Gastroesophageal sphincter (tissue), 3 donors: ENCODE data around the gene DEFB132.

Source experiments
- EP300 ChIP-seq: sonication (generic); formaldehyde crosslinking; IDR thresholded peaks from one replicate; pipeline ENCODE4 v1.6.1; 2017; ENCODE audit warnings: antibody characterized with exemption, mild to moderate bottlenecking
- POLR2A ChIP-seq, 2 donors: fragments of 450-650 bp; IDR thresholded peaks; one replicate each; pipeline ENCODE4 v1.6.1; 2017; ENCODE audit warnings: antibody characterized with exemption in 2 of 2, mild to moderate bottlenecking in 2 of 2, moderate library complexity in 1 of 2
- POLR2AphosphoS5 ChIP-seq: sonication (generic); formaldehyde crosslinking; IDR thresholded peaks from one replicate; pipeline ENCODE4 v1.6.1; 2017; ENCODE audit warnings: antibody characterized with exemption
- TF ChIP-seq, protein P1 (sequence below), 4 experiments: fragments of 200-600 bp in 2 of 4; fragments of 450-650 bp in 2 of 4; sonication (generic) in 1 of 4; IDR thresholded peaks; one replicate each; pipeline ENCODE4 v1.5.1; 2017 to 2019; ENCODE audit warnings: antibody characterized with exemption in 4 of 4, mild to moderate bottlenecking in 2 of 4, moderate library complexity in 2 of 4

DNA sequence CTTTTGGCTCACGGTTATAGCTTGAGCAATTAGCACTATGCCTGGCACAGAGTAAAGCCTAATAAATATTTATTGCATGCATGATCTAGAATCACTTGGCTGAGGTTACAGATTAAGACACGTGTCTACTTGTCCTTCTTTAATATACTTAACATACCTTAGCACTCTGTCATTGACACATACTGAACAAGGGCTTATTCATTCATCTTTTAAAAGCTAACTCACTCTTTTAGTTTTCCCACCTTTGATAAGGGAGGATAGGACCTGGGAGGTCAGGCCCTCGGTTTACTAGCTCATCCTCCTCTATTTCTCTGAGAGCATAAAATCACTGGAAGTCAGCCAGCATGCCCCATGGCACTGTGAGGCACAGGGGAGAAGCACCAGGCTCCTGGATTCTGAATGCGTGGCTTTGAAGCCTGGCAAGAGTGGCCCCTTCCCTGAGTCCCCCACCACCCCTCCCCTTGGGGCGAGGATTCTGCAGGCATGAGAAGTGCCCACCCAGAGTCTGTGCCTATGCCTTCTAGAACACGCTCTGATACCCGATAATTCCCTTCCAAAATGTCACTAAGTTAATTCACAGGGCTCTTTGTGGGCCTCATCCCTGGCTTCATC lies 51.0 kb downstream of the DEFB132 start:
- TF ChIP-seq POLR2A (IDR thresholded peaks at IDR 0.05) (no peak), EP300 (no peak), POLR2AphosphoS5 (no peak)
- TF ChIP-seq, protein P1, sequence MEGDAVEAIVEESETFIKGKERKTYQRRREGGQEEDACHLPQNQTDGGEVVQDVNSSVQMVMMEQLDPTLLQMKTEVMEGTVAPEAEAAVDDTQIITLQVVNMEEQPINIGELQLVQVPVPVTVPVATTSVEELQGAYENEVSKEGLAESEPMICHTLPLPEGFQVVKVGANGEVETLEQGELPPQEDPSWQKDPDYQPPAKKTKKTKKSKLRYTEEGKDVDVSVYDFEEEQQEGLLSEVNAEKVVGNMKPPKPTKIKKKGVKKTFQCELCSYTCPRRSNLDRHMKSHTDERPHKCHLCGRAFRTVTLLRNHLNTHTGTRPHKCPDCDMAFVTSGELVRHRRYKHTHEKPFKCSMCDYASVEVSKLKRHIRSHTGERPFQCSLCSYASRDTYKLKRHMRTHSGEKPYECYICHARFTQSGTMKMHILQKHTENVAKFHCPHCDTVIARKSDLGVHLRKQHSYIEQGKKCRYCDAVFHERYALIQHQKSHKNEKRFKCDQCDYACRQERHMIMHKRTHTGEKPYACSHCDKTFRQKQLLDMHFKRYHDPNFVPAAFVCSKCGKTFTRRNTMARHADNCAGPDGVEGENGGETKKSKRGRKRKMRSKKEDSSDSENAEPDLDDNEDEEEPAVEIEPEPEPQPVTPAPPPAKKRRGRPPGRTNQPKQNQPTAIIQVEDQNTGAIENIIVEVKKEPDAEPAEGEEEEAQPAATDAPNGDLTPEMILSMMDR (IDR thresholded peaks at IDR 0.05) = no peak
